ENCODE data around the gene HSBP1. TPM values are rescaled to one million over a fixed set of nuclear protein-coding genes. Genes with fewer than 3 reads are reported as not detected.

The HSBP1 gene
- total RNA-seq, 1 experiment from 2014 or later: 230 TPM

- H3K9me3 Mint-ChIP-seq: peaks cover 10 to 17% of the 10 kb centered on the region in 2 experiments
- no peak overlapping the region for H4K8ac ChIP-seq (replicated peaks; ENCODE audit: insufficient read length, low read depth, low read length)
- peak overlapping the region in 1 of 3 experiments; percentile 41; a peak in 1 of 7 replicates for H3K27ac Mint-ChIP-seq
- H3K14ac ChIP-seq (ENCODE audit: insufficient read depth, low read length): no peak overlapping the region
- H2AK5ac ChIP-seq (ENCODE audit: insufficient read length, low read length): no peak overlapping the region
- H2BK15ac ChIP-seq (ENCODE audit: low read depth, low read length): no peak overlapping the region
- no peak overlapping the region for H2BK120ac ChIP-seq (ENCODE audit: low read depth, low read length, poor library complexity, severe bottlenecking)
- H3K4me2 ChIP-seq (ENCODE audit: insufficient read depth, insufficient read length, low read length): no peak overlapping the region
- H3K4me1 Mint-ChIP-seq: peaks cover 57 to 58% of the 10 kb centered on the region in 2 experiments
- DNase-seq: no peak
- H2BK20ac ChIP-seq (ENCODE audit: low read depth, low read length, poor library complexity, severe bottlenecking): no peak overlapping the region
- no peak overlapping the region for H4K91ac ChIP-seq (ENCODE audit: insufficient read length, low read depth, low read length)
- no peaks in the 10 kb centered on the region for H3K79me2 ChIP-seq (ENCODE audit: insufficient read depth, low read length)
- no peak overlapping the region for H2BK12ac ChIP-seq (ENCODE audit: insufficient read length, low read depth, low read length)
- no peak overlapping the region for H3K9ac ChIP-seq (ENCODE audit: extremely low read depth, insufficient read length, low read length)
- no peak overlapping the region for H3K4ac ChIP-seq (ENCODE audit: low read depth, low read length)
- no peak overlapping the region for H3K56ac ChIP-seq (ENCODE audit: insufficient read length, low read depth, low read length)
- WGBS (ENCODE audit: extremely low coverage, insufficient read length, low lambda C conversion rate): no CpG with 5 or more reads among the region's 5 CpGs
- H2BK5ac ChIP-seq (ENCODE audit: insufficient read length, low read length): no peak overlapping the region
- no peaks in the 10 kb centered on the region for H4K20me1 ChIP-seq (ENCODE audit: control insufficient read depth, insufficient read depth, insufficient read length)
- H3K23ac ChIP-seq (ENCODE audit: insufficient read length, low read depth, low read length): no peak overlapping the region
- H2AFZ ChIP-seq (ENCODE audit: low read length): no peak overlapping the region
- no peaks in the 10 kb centered on the region for H3K27me3 ChIP-seq (ENCODE audit: insufficient read depth, low read length)
- TF ChIP-seq CTCF (conservative IDR thresholded peaks at IDR 0.05): no peak
- no peak overlapping the region for H4K5ac ChIP-seq (ENCODE audit: insufficient read length, low read depth, low read length)
- peaks cover 2% of the 10 kb centered on the region; the same call in 1 of the 2 replicates for H3K4me1 ChIP-seq (ENCODE audit: insufficient read depth, low read length)
- 0 out of 2 replicates have a peak, but pooled peaks cover 2% of the 10 kb centered on the region for H3K27me3 Mint-ChIP-seq (ENCODE audit: low read depth)
- H3K18ac ChIP-seq (ENCODE audit: insufficient read length, low read depth, low read length): no peak overlapping the region
- H3K79me1 ChIP-seq (ENCODE audit: insufficient read depth, low read depth, low read length, poor library complexity, severe bottlenecking): no peaks in the 10 kb centered on the region
- no peaks in the 10 kb centered on the region for H3K23me2 ChIP-seq (ENCODE audit: insufficient read length, low read depth, low read length, poor library complexity, severe bottlenecking)
- H3K9me3 ChIP-seq (ENCODE audit: control insufficient read depth, low read depth, low read length): peaks cover 10% of the 10 kb centered on the region
- no peak overlapping the region for H3T11ph ChIP-seq (ENCODE audit: low read length)
- no peak overlapping the region for H3K27ac ChIP-seq (ENCODE audit: insufficient read length, low read depth, low read length)
- H3K36me3 Mint-ChIP-seq (ENCODE audit: insufficient read depth in 1 of 3, low read depth in 3 of 3): peaks cover 7 to 11% (median 8%) of the 10 kb centered on the region in 3 experiments
- H3K4me3 Mint-ChIP-seq: no peak overlapping the region
Observed at GRCh38 chr16:83831456-83831987, 23.7 kb downstream of the HSBP1 start.
